Fibroblast of lung (primary cell): ENCODE data around the gene RCN1.

Experiments
- CTCF ChIP-seq, 2 donors: IDR thresholded peaks in 1 of 2; conservative IDR thresholded peaks in 1 of 2; 1 replicate in 1 of 2; 2 replicates in 1 of 2; pipeline ENCODE4 v1.5.1; 2011 to 2012; ENCODE audit warnings: low read length in 2 of 2, control low read depth in 1 of 2, inconsistent platforms in 1 of 2, low read depth in 1 of 2, mild to moderate bottlenecking in 1 of 2
- EZH2 ChIP-seq: IDR thresholded peaks from 2 replicates; pipeline ENCODE4 v1.5.1; 2012; ENCODE audit warnings: low read length, control low read depth, mild to moderate bottlenecking; ENCODE audit errors: missing control alignments

GRCh38 chr11:32138902-32139301 lies 48.0 kb downstream of the RCN1 start:
- TF ChIP-seq CTCF (conservative IDR thresholded peaks at IDR 0.05 in 1 of 2, IDR thresholded peaks at IDR 0.05 in 1 of 2; ENCODE audit: low read depth in 1 of 2, low read length in 2 of 2) = no peak
- no peak for TF ChIP-seq EZH2
